A549 (cell line): ENCODE results near the gene LBHD1. TPM values are rescaled to one million over a fixed set of nuclear protein-coding genes. Genes with fewer than 3 reads are reported as not detected.

Experiments
- ATAC-seq, 2 experiments: fragments of 200-7000 bp in 1 of 2; fragments of >200 bp in 1 of 2; cut with Nextera tagmentation in 1 of 2; cut with Tn5 transposase in 1 of 2; 3 replicates each; pipeline versions ENCODE4 v1.8.0 to v1.9.1; 2018 to 2020; ENCODE audit warnings: mild to moderate bottlenecking in 1 of 2, moderate library complexity in 1 of 2
- CTCF ChIA-PET: fragments of 300-600 bp; sonication (Branson Sonifier 250); formaldehyde crosslinking; extraction: SDS; loops from one replicate; lab custom pipeline; 2021; ENCODE audit warnings: antibody characterized with exemption, inconsistent platforms; lab: Yijun Ruan, JAX
- POLR2A ChIA-PET: fragments of 350-600 bp; formaldehyde crosslinking; extraction: SDS; loops from one replicate; lab custom pipeline; 2021; ENCODE audit warnings: antibody characterized with exemption, inconsistent platforms; lab: Yijun Ruan, JAX
- DNase-seq, 2 experiments: peaks; one replicate each; pipeline versions ENCODE4 v3.0.0 to v3.0.0-alpha.2; 2011 to 2016; ENCODE audit warnings: low read depth in 1 of 2, low spot score in 1 of 2
- FAIRE-seq: peaks from 2 replicates; lab custom pipeline; 2011; peaks lifted over from hg19 to GRCh38; lab: Jason Lieb, UNC
- H3K27ac ChIP-seq, 2 experiments: fragments of >200 bp; sonication (Bioruptor Twin); formaldehyde crosslinking; 3 replicates each; pipeline ENCODE4 v1.5.1; 2016 to 2017
- H3K4me1 ChIP-seq: fragments of >200 bp; sonication (Bioruptor Twin); formaldehyde crosslinking; 3 replicates; pipeline ENCODE4 v1.6.1; 2016
- H3K4me2 ChIP-seq: fragments of >200 bp; sonication (Bioruptor Twin); formaldehyde crosslinking; 3 replicates; pipeline ENCODE4 v1.6.1; 2016
- H3K4me3 ChIP-seq: fragments of >200 bp; sonication (Bioruptor Twin); formaldehyde crosslinking; 3 replicates; pipeline ENCODE4 v1.5.1; 2016
- H3K9me3 ChIP-seq: fragments of >200 bp; sonication (Bioruptor Twin); formaldehyde crosslinking; 3 replicates; pipeline ENCODE4 v1.6.1; 2016
- BHLHE40 ChIP-seq: IDR thresholded peaks from 2 replicates; pipeline ENCODE4 v1.6.1; 2012; ENCODE audit warnings: low read depth, low read length, inconsistent platforms
- CBX2 ChIP-seq: fragments of 200-600 bp; sonication (generic); IDR thresholded peaks from 2 replicates; pipeline ENCODE4 v1.6.1; 2016; ENCODE audit warnings: low read depth, mild to moderate bottlenecking, borderline replicate concordance
- CBX8 ChIP-seq: fragments of 200-600 bp; sonication (generic); IDR thresholded peaks from 2 replicates; pipeline ENCODE4 v1.6.1; 2016
- CHD2 ChIP-seq: fragments of 150-350 bp; IDR thresholded peaks from 2 replicates; pipeline ENCODE4 v1.6.1; 2014; ENCODE audit warnings: low read length; ENCODE audit not compliant: partially characterized antibody
- CHD4 ChIP-seq: fragments of 200-600 bp; sonication (generic); IDR thresholded peaks from 2 replicates; pipeline ENCODE4 v1.6.1; 2016; ENCODE audit warnings: antibody characterized with exemption, mild to moderate bottlenecking, borderline replicate concordance
- E2F6 ChIP-seq: IDR thresholded peaks from 2 replicates; pipeline ENCODE4 v1.6.1; 2012; ENCODE audit warnings: low read depth, borderline replicate concordance
- EHF ChIP-seq: fragments of 250-450 bp; sonication (Bioruptor Pico); IDR thresholded peaks from 2 replicates; pipeline ENCODE4 v1.5.0; 2020; ENCODE audit warnings: mild to moderate bottlenecking
- HES2 ChIP-seq: fragments of >200 bp; sonication (Bioruptor Twin); formaldehyde crosslinking; IDR thresholded peaks from 2 replicates; pipeline ENCODE4 v1.6.1; 2016
- HOXB13 ChIP-seq: fragments of 250-450 bp; sonication (Bioruptor Pico); IDR thresholded peaks from 2 replicates; pipeline ENCODE4 v1.5.0; 2020; ENCODE audit warnings: low read depth, mild to moderate bottlenecking, moderate library complexity
- HOXB5 ChIP-seq: fragments of 250-450 bp; sonication (Bioruptor Pico); IDR thresholded peaks from 2 replicates; pipeline ENCODE4 v1.5.0; 2020; ENCODE audit warnings: mild to moderate bottlenecking, moderate library complexity
- KDM1A ChIP-seq: fragments of 200-600 bp; sonication (generic); IDR thresholded peaks from 2 replicates; pipeline ENCODE4 v1.6.1; 2016; ENCODE audit warnings: low read depth, mild to moderate bottlenecking
- KDM5A ChIP-seq: fragments of 200-600 bp; sonication (generic); IDR thresholded peaks from 2 replicates; pipeline ENCODE4 v1.6.1; 2016; ENCODE audit warnings: antibody characterized with exemption, mild to moderate bottlenecking
- MAZ ChIP-seq: fragments of 150-350 bp; IDR thresholded peaks from 2 replicates; pipeline ENCODE4 v1.6.1; 2014; ENCODE audit warnings: antibody characterized with exemption, low read depth, low read length, borderline replicate concordance
- MYC ChIP-seq: IDR thresholded peaks from 2 replicates; pipeline ENCODE4 v1.6.1; 2012; ENCODE audit warnings: mild to moderate bottlenecking, inconsistent platforms, low read length, improper control_type of control experiment, borderline replicate concordance
- POLR2AphosphoS2 ChIP-seq: conservative IDR thresholded peaks from 2 replicates; pipeline ENCODE4 v1.6.1; 2012; ENCODE audit warnings: low read length, improper control_type of control experiment, inconsistent platforms
- WGBS: methylation state at CpG from one replicate; pipeline ENCODE4 v1.1.6; 2017; ENCODE audit errors: missing lambda C conversion rate; 5-methylcytosine and 5-hydroxymethylcytosine counted together
- polyA plus RNA-seq, 4 experiments: library from polyadenylated mRNA; depleted of rRNA in 3 of 4; stranded (reverse); fragments of >200 nt; fragmentation: RNase III in 1 of 4; extraction: RNeasy Plus Mini Kit Qiagen cat#74134 plus additional on column Dnase treatment in 1 of 4; gene quantifications; 2 replicates in 3 of 4; 3 replicates in 1 of 4; pipeline ENCODE4 v1.2.3, GENCODE V29; 2011 to 2017
- TF ChIP-seq, protein P1 (sequence below): fragments of >200 bp; sonication (Bioruptor Twin); formaldehyde crosslinking; IDR thresholded peaks from 3 replicates; pipeline ENCODE4 v1.6.1; 2016

LBHD1 gene
- polyA plus RNA-seq, 2 of the 4 experiments (the other 2 are of a cell fraction): 4.1 to 6.8 TPM

DNA sequence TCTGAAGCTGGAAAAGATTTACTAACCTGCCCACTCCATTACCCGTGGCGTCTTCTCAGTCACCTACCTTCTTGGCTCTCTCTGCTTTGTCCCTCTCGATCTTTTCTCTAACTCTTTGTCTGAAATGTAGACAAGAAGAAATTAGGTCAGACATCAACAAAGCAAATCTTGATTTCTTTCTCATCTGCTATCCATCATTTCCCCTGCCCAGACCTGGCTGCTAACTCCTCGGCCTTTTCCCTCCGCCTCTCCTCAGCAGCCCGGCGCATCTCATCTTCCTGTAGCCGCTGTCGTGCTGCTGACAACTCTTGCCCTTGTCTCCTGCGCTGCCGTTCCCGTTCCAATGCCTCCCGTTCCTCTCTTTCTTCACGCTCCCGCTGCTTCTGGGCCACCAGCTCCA, 5.6 kb upstream of the LBHD1 start:
- ATAC-seq: no peak
- Histone ChIP-seq H3K4me2 (peak overlapping the region; percentile 90), H3K9me3 (no peaks in the 10 kb centered on the region), H3K27ac (peak overlapping the region in 1 of 2 experiments; percentile 92; a peak in 2 of 6 replicates), H3K4me1 (peaks cover 28% of the 10 kb centered on the region), H3K4me3 (peak overlapping the region; percentile 67)
- FAIRE-seq: no peak
- ChIA-PET POLR2A (interaction anchor here (1.2 to 1.8 kb wide), 2 partner anchors 49 to 109 kb away, joined by 3 to 6 read pairs; partner anchors contain the start of gene HNRNPUL2), CTCF (interaction anchor here (1.2 to 9.0 kb wide), 4 partner anchors 15 to 66 kb away, joined by 4 to 72 read pairs (median 5); partner anchors contain the start of genes EML3 and LRRN4CL)
- DNase-seq: no peak
- TF ChIP-seq E2F6: no peak
- TF ChIP-seq POLR2AphosphoS2: no peak
- TF ChIP-seq CHD2: no peak
- no peak for TF ChIP-seq BHLHE40
- TF ChIP-seq KDM5A: no peak
- TF ChIP-seq KDM1A: no peak
- TF ChIP-seq EHF (CRISPR knock-in tag): no peak
- TF ChIP-seq HOXB5 (CRISPR knock-in tag): no peak
- TF ChIP-seq CBX8: no peak
- no peak for TF ChIP-seq CHD4
- TF ChIP-seq, protein P1, sequence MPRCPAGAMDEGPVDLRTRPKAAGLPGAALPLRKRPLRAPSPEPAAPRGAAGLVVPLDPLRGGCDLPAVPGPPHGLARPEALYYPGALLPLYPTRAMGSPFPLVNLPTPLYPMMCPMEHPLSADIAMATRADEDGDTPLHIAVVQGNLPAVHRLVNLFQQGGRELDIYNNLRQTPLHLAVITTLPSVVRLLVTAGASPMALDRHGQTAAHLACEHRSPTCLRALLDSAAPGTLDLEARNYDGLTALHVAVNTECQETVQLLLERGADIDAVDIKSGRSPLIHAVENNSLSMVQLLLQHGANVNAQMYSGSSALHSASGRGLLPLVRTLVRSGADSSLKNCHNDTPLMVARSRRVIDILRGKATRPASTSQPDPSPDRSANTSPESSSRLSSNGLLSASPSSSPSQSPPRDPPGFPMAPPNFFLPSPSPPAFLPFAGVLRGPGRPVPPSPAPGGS: no peak
- no peak for TF ChIP-seq HES2
- 75% methylated on average over 15 of the region's 15 CpGs for WGBS

GRCh38 chr11:62677156-62677555, 5.1 kb upstream of the LBHD1 start:
- POLR2A ChIA-PET: interaction anchor here (0.6 to 1.8 kb wide), 5 partner anchors 10 to 109 kb away, joined by 3 to 11 read pairs (median 6); partner anchors contain the start of genes C11orf98, CSKMT, HNRNPUL2 and INTS5
- TF ChIP-seq CBX8: no peak
- CTCF ChIA-PET: interaction anchor here (1.1 to 9.0 kb wide), 4 partner anchors 10 to 65 kb away, joined by 3 to 72 read pairs (median 4); partner anchors contain the start of genes EML3 and LRRN4CL
- Histone ChIP-seq H3K4me3 (no peak overlapping the region), H3K4me2 (0 out of 3 replicates have a peak overlapping the region, but pooled peaks have one; percentile 90), H3K27ac (no peak overlapping the region), H3K4me1 (peaks cover 30% of the 10 kb centered on the region), H3K9me3 (no peaks in the 10 kb centered on the region)
- WGBS: 89% methylated on average over 6 of the region's 6 CpGs
- DNase-seq (no peak), FAIRE-seq (no peak), ATAC-seq (no peak)

- no peak for DNase-seq
- Histone ChIP-seq H3K4me2 (no peak overlapping the region), H3K9me3 (no peaks in the 10 kb centered on the region), H3K27ac (no peak overlapping the region), H3K4me1 (peaks cover 30% of the 10 kb centered on the region), H3K4me3 (no peak overlapping the region)
- FAIRE-seq: no peak
- no peak for TF ChIP-seq HOXB13 (CRISPR knock-in tag)
- TF ChIP-seq CBX2: no peak
- no peak for TF ChIP-seq MYC
- no peak for TF ChIP-seq MAZ
- TF ChIP-seq, protein P1: no peak
- ChIA-PET POLR2A (interaction anchor here (0.6 to 1.8 kb wide), 6 partner anchors 10 to 110 kb away, joined by 3 to 11 read pairs (median 4); partner anchors contain the start of genes C11orf98, CSKMT, HNRNPUL2 and INTS5), CTCF (interaction anchor here (0.9 to 9.0 kb wide), 6 partner anchors 8 to 93 kb away, joined by 3 to 72 read pairs (median 4); partner anchors contain the start of genes EML3 and LRRN4CL)
- 53% methylated on average over 6 of the region's 6 CpGs for WGBS
- no peak for ATAC-seq
These were observed 4.6 kb upstream of the LBHD1 start for GRCh38 chr11:62676698-62677097.
